ENCODE measurements around the gene SHF. TPM values are rescaled to one million over a fixed set of nuclear protein-coding genes. Genes with fewer than 3 reads are reported as not detected.

The SHF gene
- polyA plus RNA-seq, 3 donors, result 0.58 to 0.70 (median 0.67) TPM

DNA sequence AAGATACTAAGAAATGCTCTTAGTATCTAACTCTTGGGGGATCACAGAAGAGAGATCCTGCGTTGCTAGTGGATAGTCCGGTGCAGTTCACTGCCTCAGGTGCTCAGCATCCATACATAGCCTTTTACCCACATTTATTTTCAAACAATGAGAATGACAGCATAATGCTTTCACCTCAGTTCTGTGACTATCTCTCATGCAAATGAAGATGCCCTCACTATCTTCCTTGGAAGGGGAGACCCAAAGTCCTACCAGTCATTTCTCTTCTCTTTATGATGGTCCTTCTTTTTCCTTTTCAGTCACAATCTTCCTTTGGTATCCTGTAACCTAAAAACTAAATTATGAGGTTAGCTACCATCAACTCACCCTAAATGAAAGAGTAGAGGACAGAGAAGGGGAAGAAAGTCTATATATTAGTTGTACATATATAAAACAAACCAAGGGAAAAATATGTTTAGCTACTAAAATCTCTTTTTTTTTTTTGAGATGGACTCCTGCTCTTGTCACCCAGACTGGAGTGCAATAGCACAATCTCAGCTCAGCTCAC lies 33.4 kb upstream of the SHF start:
- no peak for DNase-seq
- Mint-ChIP-seq H3K27me3 (ENCODE audit: low read depth in 3 of 3) (peaks cover 5 to 18% (median 17%) of the 10 kb centered on the region in 3 donors), H3K4me3 (no peak overlapping the region), H3K9me3 (peaks cover 0 to 3% (median 0%) of the 10 kb centered on the region in 7 donors), H3K36me3 (no peaks in the 10 kb centered on the region), H3K27ac (no peak overlapping the region), H3K4me1 (no peaks in the 10 kb centered on the region)
- TF ChIP-seq, protein P1, sequence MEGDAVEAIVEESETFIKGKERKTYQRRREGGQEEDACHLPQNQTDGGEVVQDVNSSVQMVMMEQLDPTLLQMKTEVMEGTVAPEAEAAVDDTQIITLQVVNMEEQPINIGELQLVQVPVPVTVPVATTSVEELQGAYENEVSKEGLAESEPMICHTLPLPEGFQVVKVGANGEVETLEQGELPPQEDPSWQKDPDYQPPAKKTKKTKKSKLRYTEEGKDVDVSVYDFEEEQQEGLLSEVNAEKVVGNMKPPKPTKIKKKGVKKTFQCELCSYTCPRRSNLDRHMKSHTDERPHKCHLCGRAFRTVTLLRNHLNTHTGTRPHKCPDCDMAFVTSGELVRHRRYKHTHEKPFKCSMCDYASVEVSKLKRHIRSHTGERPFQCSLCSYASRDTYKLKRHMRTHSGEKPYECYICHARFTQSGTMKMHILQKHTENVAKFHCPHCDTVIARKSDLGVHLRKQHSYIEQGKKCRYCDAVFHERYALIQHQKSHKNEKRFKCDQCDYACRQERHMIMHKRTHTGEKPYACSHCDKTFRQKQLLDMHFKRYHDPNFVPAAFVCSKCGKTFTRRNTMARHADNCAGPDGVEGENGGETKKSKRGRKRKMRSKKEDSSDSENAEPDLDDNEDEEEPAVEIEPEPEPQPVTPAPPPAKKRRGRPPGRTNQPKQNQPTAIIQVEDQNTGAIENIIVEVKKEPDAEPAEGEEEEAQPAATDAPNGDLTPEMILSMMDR (IDR thresholded peaks at IDR 0.05), result no peak
- no peak overlapping the region for H2AFZ ChIP-seq (ENCODE audit: insufficient read depth, low read depth, low read length, poor library complexity, severe bottlenecking)
- H3K4me3 ChIP-seq (replicated peaks in 1 of 3; ENCODE audit: low read depth in 2 of 3, low read length in 3 of 3), result no peak overlapping the region
- no peak overlapping the region for H3K4me2 ChIP-seq (replicated peaks; ENCODE audit: extremely low read depth, low read length, poor library complexity, severe bottlenecking)
- H4K20me1 ChIP-seq (ENCODE audit: insufficient read depth, low read length), result no peaks in the 10 kb centered on the region
- H3K9ac ChIP-seq (ENCODE audit: insufficient read depth, low read length, poor library complexity, severe bottlenecking), result no peak overlapping the region
- H3K36me3 ChIP-seq (replicated peaks in 1 of 2; ENCODE audit: control insufficient read depth in 1 of 2, insufficient read depth in 2 of 2, low read length in 2 of 2), result no peaks in the 10 kb centered on the region
- no peaks in the 10 kb centered on the region for H3K4me1 ChIP-seq (ENCODE audit: control insufficient read depth in 1 of 2, insufficient read depth in 2 of 2, low read length in 2 of 2)
- H3K9me3 ChIP-seq (replicated peaks in 1 of 2; ENCODE audit: control insufficient read depth in 1 of 2, insufficient read depth in 1 of 2, low read length in 2 of 2), result no peaks in the 10 kb centered on the region
- WGBS (ENCODE audit: insufficient coverage), result 100% methylated on average over 2 of the region's 2 CpGs
- H3K27me3 ChIP-seq (ENCODE audit: control insufficient read depth in 2 of 2, insufficient read depth in 2 of 2, low read length in 2 of 2), result peaks cover 2 to 11% of the 10 kb centered on the region in 2 donors
- no peak overlapping the region for H3K27ac ChIP-seq (ENCODE audit: low read depth in 1 of 2, low read length in 2 of 2)
- no peaks in the 10 kb centered on the region for H3K79me2 ChIP-seq (ENCODE audit: insufficient read depth, low read length)
- intact Hi-C loops (cut with micrococcal nuclease), result no loop called here

DNA sequence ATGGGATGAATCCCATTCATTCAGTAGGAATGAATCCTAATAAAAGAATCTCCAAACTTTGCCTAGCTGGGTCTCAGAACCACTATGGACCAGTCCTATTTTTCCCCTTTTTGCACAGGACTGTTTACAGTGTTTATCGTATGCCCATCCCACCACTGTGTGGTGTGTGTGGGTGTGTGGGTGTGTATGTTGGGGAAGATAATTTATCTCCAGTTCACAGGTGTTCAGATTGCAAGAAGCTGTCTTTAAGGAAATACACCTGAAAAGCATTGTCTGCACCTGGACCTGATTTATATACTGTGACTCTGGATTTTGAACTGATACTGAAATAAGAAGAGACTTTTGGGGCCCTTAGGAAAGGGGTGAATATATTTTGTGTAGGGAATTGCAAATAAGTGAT lies 24.7 kb upstream of the SHF start:
- H3K27ac Mint-ChIP-seq, result no peak overlapping the region

More for the DNA sequence above, 24.7 kb upstream of the SHF start:
- Histone ChIP-seq H3K4me2 (replicated peaks; ENCODE audit: extremely low read depth, low read length, poor library complexity, severe bottlenecking) (no peak overlapping the region), H3K79me2 (ENCODE audit: insufficient read depth, low read length) (no peaks in the 10 kb centered on the region), H3K9me3 (replicated peaks in 1 of 2; ENCODE audit: control insufficient read depth in 1 of 2, insufficient read depth in 1 of 2, low read length in 2 of 2) (peaks cover 0 to 9% of the 10 kb centered on the region in 2 donors), H3K27me3 (ENCODE audit: control insufficient read depth in 2 of 2, insufficient read depth in 2 of 2, low read length in 2 of 2) (no peaks in the 10 kb centered on the region), H3K9ac (ENCODE audit: insufficient read depth, low read length, poor library complexity, severe bottlenecking) (no peak overlapping the region), H4K20me1 (ENCODE audit: insufficient read depth, low read length) (no peaks in the 10 kb centered on the region), H3K4me3 (replicated peaks in 1 of 3; ENCODE audit: low read depth in 2 of 3, low read length in 3 of 3) (no peak overlapping the region), H2AFZ (ENCODE audit: insufficient read depth, low read depth, low read length, poor library complexity, severe bottlenecking) (no peak overlapping the region), H3K36me3 (replicated peaks in 1 of 2; ENCODE audit: control insufficient read depth in 1 of 2, insufficient read depth in 2 of 2, low read length in 2 of 2) (no peaks in the 10 kb centered on the region), H3K4me1 (ENCODE audit: control insufficient read depth in 1 of 2, insufficient read depth in 2 of 2, low read length in 2 of 2) (no peaks in the 10 kb centered on the region), H3K27ac (ENCODE audit: low read depth in 1 of 2, low read length in 2 of 2) (no peak overlapping the region)
- peaks cover 6 to 11% (median 6%) of the 10 kb centered on the region in 3 donors for H3K27me3 Mint-ChIP-seq (ENCODE audit: low read depth in 3 of 3)
- no peak for DNase-seq
- H3K36me3 Mint-ChIP-seq, result no peaks in the 10 kb centered on the region
- intact Hi-C loops (cut with micrococcal nuclease), result no loop called here
- H3K9me3 Mint-ChIP-seq, result peaks cover 0 to 8% (median 2%) of the 10 kb centered on the region in 7 donors
- WGBS (ENCODE audit: insufficient coverage), result no CpG with 5 or more reads among the region's 1 CpG
- TF ChIP-seq, protein P1 (IDR thresholded peaks at IDR 0.05), result no peak
- H3K4me1 Mint-ChIP-seq, result no peaks in the 10 kb centered on the region
- H3K4me3 Mint-ChIP-seq, result no peak overlapping the region
